AG04450 (cell line): Measurements from ENCODE around the gene L3MBTL4. TPM values are rescaled to one million over a fixed set of nuclear protein-coding genes. Genes with fewer than 3 reads are reported as not detected.

Source experiments
- CTCF ChIA-PET: fragments of 300-600, 350-600 bp; formaldehyde crosslinking; extraction: SDS; loops from one replicate; lab custom pipeline; 2022; ENCODE audit warnings: antibody characterized with exemption, inconsistent platforms; lab: Charles Lee
- POLR2A ChIA-PET: fragments of 350-600 bp; formaldehyde crosslinking; extraction: SDS; loops from one replicate; lab custom pipeline; 2021; ENCODE audit warnings: antibody characterized with exemption, inconsistent platforms; lab: Yijun Ruan, JAX
- DNase-seq: peaks from one replicate; pipeline ENCODE4 v3.0.0-alpha.2; 2011; ENCODE audit warnings: low read depth, low spot score
- H3K27ac ChIP-seq: one replicate; pipeline ENCODE4 v1.5.1; 2012; ENCODE audit warnings: low read depth, low read length, control low read depth
- H3K27me3 ChIP-seq: one replicate; pipeline ENCODE4 v1.6.0; 2012; ENCODE audit warnings: low read length; ENCODE audit not compliant: control insufficient read depth, insufficient read depth
- H3K4me3 ChIP-seq: 2 replicates; pipeline ENCODE4 v1.5.1; 2011; ENCODE audit warnings: mild to moderate bottlenecking, low read depth, low read length, control low read depth
- H3K9me3 ChIP-seq: 2 replicates; pipeline ENCODE4 v1.5.1; 2012; ENCODE audit warnings: low read length; ENCODE audit not compliant: control insufficient read depth, insufficient read depth
- CTCF ChIP-seq: IDR thresholded peaks from 2 replicates; pipeline ENCODE4 v1.5.1; 2011; ENCODE audit warnings: low read depth, low read length, control low read depth, inconsistent platforms
- polyA plus RNA-seq: library from polyadenylated mRNA; depleted of rRNA; stranded (reverse); fragments of >200 nt; gene quantifications from 2 replicates; pipeline ENCODE4 v1.2.3, GENCODE V29; 2011

L3MBTL4 gene
- polyA plus RNA-seq, 1 experiment = 0.05 TPM

GRCh38 chr18:6406910-6407470 is 7.7 kb downstream of the L3MBTL4 start:
- ChIA-PET POLR2A (no interaction called here), CTCF (interaction anchor here (0.7 to 1.1 kb wide), 2 partner anchors 188 to 766 kb away, joined by 3 read pairs; no protein-coding TSS in a partner anchor)
- H3K27ac ChIP-seq = no peak overlapping the region
- H3K4me3 ChIP-seq = no peak overlapping the region
- no peak for DNase-seq
- TF ChIP-seq CTCF = no peak
- H3K27me3 ChIP-seq = peaks cover under 1% of the 10 kb centered on the region
- H3K9me3 ChIP-seq = no peaks in the 10 kb centered on the region

- Histone ChIP-seq H3K9me3 (no peaks in the 10 kb centered on the region), H3K4me3 (no peak overlapping the region), H3K27me3 (no peaks in the 10 kb centered on the region), H3K27ac (no peak overlapping the region)
- no peak for TF ChIP-seq CTCF
- ChIA-PET POLR2A (no interaction called here), CTCF (no interaction called here)
- no peak for DNase-seq
Observed at GRCh38 chr18:6406075-6406909, 8.4 kb downstream of the L3MBTL4 start.

- no peak for TF ChIP-seq CTCF
- Histone ChIP-seq H3K27me3 (no peaks in the 10 kb centered on the region), H3K9me3 (no peaks in the 10 kb centered on the region), H3K27ac (no peak overlapping the region), H3K4me3 (no peak overlapping the region)
- ChIA-PET POLR2A (no interaction called here), CTCF (no interaction called here)
- no peak for DNase-seq
Observed at GRCh38 chr18:6405237-6406074, 9.3 kb downstream of the L3MBTL4 start.

GRCh38 chr18:6404834-6405233 is 9.9 kb downstream of the L3MBTL4 start:
- no peak for TF ChIP-seq CTCF
- ChIA-PET CTCF (no interaction called here), POLR2A (no interaction called here)
- no peak overlapping the region for H3K27ac ChIP-seq
- H3K9me3 ChIP-seq = no peaks in the 10 kb centered on the region
- H3K4me3 ChIP-seq = no peak overlapping the region
- no peaks in the 10 kb centered on the region for H3K27me3 ChIP-seq
- no peak for DNase-seq
